Neuronal stem cell (in vitro differentiated cells): Measurements from ENCODE around the gene TGFBRAP1. TPM values are rescaled to one million over a fixed set of nuclear protein-coding genes. Genes with fewer than 3 reads are reported as not detected.

Experiments used
- DNase-seq: peaks from one replicate; pipeline ENCODE4 v3.0.0-alpha.2; 2013; ENCODE audit warnings: low spot score
- H2AFZ ChIP-seq: one replicate; pipeline ENCODE4 v1.6.1; 2013; ENCODE audit warnings: mild to moderate bottlenecking, low read length, inconsistent platforms
- H2AK5ac ChIP-seq: 2 replicates; pipeline ENCODE4 v1.6.1; 2013; ENCODE audit warnings: low read depth, mild to moderate bottlenecking, inconsistent platforms, low read length, moderate library complexity, mixed read lengths
- H2BK120ac ChIP-seq: 2 replicates; pipeline ENCODE4 v1.6.1; 2013; ENCODE audit warnings: low read depth, mild to moderate bottlenecking, inconsistent platforms, low read length, moderate library complexity, mixed read lengths
- H2BK12ac ChIP-seq: one replicate; pipeline ENCODE4 v1.6.1; 2013; ENCODE audit warnings: low read length, inconsistent platforms
- H2BK15ac ChIP-seq: 2 replicates; pipeline ENCODE4 v1.6.1; 2013; ENCODE audit warnings: mild to moderate bottlenecking, low read length, inconsistent platforms, mixed read lengths
- H2BK5ac ChIP-seq: one replicate; pipeline ENCODE4 v1.6.1; 2013; ENCODE audit warnings: inconsistent platforms, mild to moderate bottlenecking, low read length, moderate library complexity
- H3K14ac ChIP-seq: one replicate; pipeline ENCODE4 v1.6.1; 2013; ENCODE audit warnings: low read length, inconsistent platforms
- H3K18ac ChIP-seq: 2 replicates; pipeline ENCODE4 v1.6.1; 2013; ENCODE audit warnings: low read length, inconsistent platforms
- H3K23ac ChIP-seq: 2 replicates; pipeline ENCODE4 v1.6.1; 2013; ENCODE audit warnings: low read depth, mild to moderate bottlenecking, mixed read lengths, low read length, inconsistent platforms; ENCODE audit not compliant: poor library complexity
- H3K27ac ChIP-seq: replicated peaks from 3 replicates; pipeline ENCODE4 v1.5.1; 2013; ENCODE audit warnings: low read length, inconsistent platforms
- H3K27me3 ChIP-seq, 3 experiments: 2 replicates each; pipeline ENCODE4 v1.6.1; 2013; ENCODE audit warnings: low read length in 3 of 3, mild to moderate bottlenecking in 2 of 3, inconsistent platforms in 1 of 3, low read depth in 1 of 3, mixed read lengths in 1 of 3, moderate library complexity in 1 of 3; ENCODE audit not compliant: control insufficient read depth in 3 of 3, insufficient read depth in 3 of 3
- H3K36me3 ChIP-seq, 2 donors: replicated peaks in 1 of 2; 2 replicates each; pipeline ENCODE4 v1.6.1; 2013; ENCODE audit warnings: low read length in 2 of 2; ENCODE audit not compliant: control insufficient read depth in 2 of 2, insufficient read depth in 2 of 2
- H3K4ac ChIP-seq: 2 replicates; pipeline ENCODE4 v1.6.1; 2013; ENCODE audit warnings: inconsistent platforms, mild to moderate bottlenecking, low read length, moderate library complexity
- H3K4me1 ChIP-seq, 2 donors: 1 replicate in 1 of 2; 2 replicates in 1 of 2; pipeline ENCODE4 v1.6.1; 2013; ENCODE audit warnings: low read length in 2 of 2, low read depth in 1 of 2; ENCODE audit not compliant: control insufficient read depth in 2 of 2, insufficient read depth in 1 of 2
- H3K4me2 ChIP-seq: one replicate; pipeline ENCODE4 v1.6.1; 2013; ENCODE audit warnings: mild to moderate bottlenecking, low read length, inconsistent platforms; ENCODE audit not compliant: insufficient read depth, poor library complexity, severe bottlenecking
- H3K4me3 ChIP-seq, 2 donors: 2 replicates each; pipeline ENCODE4 v1.5.1; 2013; ENCODE audit warnings: low read length in 2 of 2, mild to moderate bottlenecking in 2 of 2, inconsistent platforms in 1 of 2, moderate library complexity in 1 of 2
- H3K79me1 ChIP-seq: one replicate; pipeline ENCODE4 v1.6.1; 2013; ENCODE audit warnings: low read depth, mild to moderate bottlenecking, inconsistent platforms, low read length, moderate library complexity
- H3K9ac ChIP-seq: one replicate; pipeline ENCODE4 v1.6.1; 2013; ENCODE audit warnings: mild to moderate bottlenecking, low read depth, low read length, inconsistent platforms; ENCODE audit not compliant: poor library complexity
- H3K9me3 ChIP-seq, 2 donors: replicated peaks in 1 of 2; 2 replicates each; pipeline versions ENCODE3 to v1.6.1; 2013; ENCODE audit warnings: low read length in 2 of 2, mild to moderate bottlenecking in 2 of 2, inconsistent platforms in 1 of 2, low read depth in 1 of 2, mixed read lengths in 1 of 2, moderate library complexity in 1 of 2; ENCODE audit not compliant: control insufficient read depth in 2 of 2, insufficient read depth in 1 of 2
- H4K8ac ChIP-seq: one replicate; pipeline ENCODE4 v1.6.1; 2013; ENCODE audit warnings: low read depth, mild to moderate bottlenecking, inconsistent platforms, low read length, moderate library complexity
- H4K91ac ChIP-seq: one replicate; pipeline ENCODE4 v1.6.1; 2013; ENCODE audit warnings: low read length, low read depth, mild to moderate bottlenecking, inconsistent platforms; ENCODE audit not compliant: poor library complexity
- WGBS, 2 donors: extraction: QIAGEN DNeasy Blood & Tissue Kit; methylation state at CpG; one replicate each; pipeline ENCODE4 v1.1.7; 2013; ENCODE audit warnings: missing lambda C conversion rate in 2 of 2, mixed read lengths in 1 of 2; ENCODE audit not compliant: insufficient read length in 2 of 2, insufficient replicate concordance in 1 of 2; ENCODE audit errors: extremely low coverage in 2 of 2; 5-methylcytosine and 5-hydroxymethylcytosine counted together
- polyA plus RNA-seq, 2 experiments: library from polyadenylated mRNA; stranded (reverse); fragments of 200-250 nt; gene quantifications; one replicate each; pipeline ENCODE4 v1.2.3, GENCODE V29; 2013

Gene TGFBRAP1
- 10.0 TPM for polyA plus RNA-seq (2013, experiment 1 of 2)
- polyA plus RNA-seq (2013, experiment 2 of 2): 9.5 TPM

GRCh38 chr2:105329561-105330495 lies at the start of gene TGFBRAP1:
Gene TGFBRAP1 (minus strand): TSS chr2:105329735. CDS start chr2:105308301, 21,434 bp downstream.
- Histone ChIP-seq H2AFZ (peak within 1 kb of the TSS; percentile 92), H3K14ac (peak within 1 kb of the TSS; percentile 49), H3K4ac (peak within 1 kb of the TSS; percentile 79), H3K9me3 (no peaks in the 10 kb centered on the region), H3K9ac (peak within 1 kb of the TSS; percentile 95), H3K27me3 (no peaks in the 10 kb centered on the region), H3K23ac (peak within 1 kb of the TSS; percentile 75), H4K8ac (peak within 1 kb of the TSS; percentile 76), H3K4me1 (peaks cover 4 to 19% of the 10 kb centered on the region in 2 donors), H2BK120ac (peak within 1 kb of the TSS; percentile 51), H3K18ac (peak within 1 kb of the TSS; percentile 91), H2AK5ac (peak within 1 kb of the TSS; percentile 56), H3K4me2 (peak within 1 kb of the TSS; percentile 94), H3K36me3 (peaks cover 0 to 14% of the 10 kb centered on the region in 2 donors), H3K4me3 (peak within 1 kb of the TSS; percentile 57 to 84), H4K91ac (peak within 1 kb of the TSS; percentile 89), H3K79me1 (peaks cover 11% of the 10 kb centered on the region), H2BK15ac (peak within 1 kb of the TSS; percentile 47), H3K27ac (no peak within 1 kb of the TSS), H2BK5ac (no peak within 1 kb of the TSS), H2BK12ac (peak within 1 kb of the TSS; percentile 49)
- no CpG with 5 or more reads among the region's 101 CpGs for WGBS, 2 donors
- DNase-seq: peak; percentile 41

DNA sequence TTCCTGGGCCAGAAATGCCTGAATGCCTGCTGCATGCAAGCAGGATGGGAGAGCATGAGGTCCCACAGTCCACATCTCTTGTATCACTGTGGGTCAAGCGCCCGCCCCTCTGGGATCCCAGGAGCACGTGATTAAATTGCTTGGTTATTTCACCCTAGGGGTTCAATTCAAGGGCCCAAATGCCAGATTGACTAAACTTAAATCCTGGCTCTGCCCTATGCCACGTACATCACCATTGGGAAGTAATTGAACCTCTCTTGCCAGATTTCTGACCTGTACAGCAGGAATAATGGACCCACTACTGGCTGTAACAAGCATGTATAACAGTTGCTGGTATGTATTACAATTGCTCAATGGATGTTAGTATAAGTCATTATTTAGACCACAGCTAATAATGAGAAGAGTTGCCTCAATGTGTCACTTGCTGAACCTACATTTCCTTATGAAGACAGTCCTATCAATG lies 49.4 kb upstream of the TGFBRAP1 start:
- WGBS, 2 donors: no CpG with 5 or more reads among the region's 4 CpGs
- no peak for DNase-seq
- H2BK120ac ChIP-seq: no peak overlapping the region

DNA sequence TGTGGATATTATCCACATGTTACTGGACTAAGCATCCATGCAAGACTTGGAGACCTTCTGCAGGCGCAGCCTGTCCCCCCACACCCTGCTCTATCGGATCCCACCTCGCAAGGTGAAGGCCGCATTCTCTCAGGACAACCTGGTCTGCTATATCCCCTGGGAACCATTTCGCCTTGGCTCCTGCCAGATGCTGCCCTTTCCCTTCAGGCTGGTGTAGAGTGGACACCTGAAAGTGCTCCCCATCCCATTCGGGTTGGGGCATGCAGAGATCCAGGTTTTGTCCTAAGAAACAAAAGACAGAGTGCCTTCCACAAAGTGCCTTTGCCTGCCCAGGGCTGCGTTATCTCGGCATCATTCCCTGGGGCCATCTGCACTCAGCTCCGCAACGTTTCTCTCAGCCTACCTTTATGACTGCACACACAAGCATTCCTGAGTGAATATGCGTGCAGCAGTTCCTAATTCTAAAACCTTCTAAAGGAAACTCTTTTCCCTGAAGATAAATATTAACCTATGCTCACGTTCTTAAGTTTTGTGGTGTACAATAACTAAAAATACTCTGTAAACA lies 48.8 kb upstream of the TGFBRAP1 start:
- no peaks in the 10 kb centered on the region for H3K4me1 ChIP-seq

More for the DNA sequence above, 49.4 kb upstream of the TGFBRAP1 start:
- H3K4me2 ChIP-seq: no peak overlapping the region
- no peak overlapping the region for H3K9ac ChIP-seq
- no peak overlapping the region for H2AK5ac ChIP-seq
- H2BK12ac ChIP-seq: no peak overlapping the region
- H3K27me3 ChIP-seq: no peaks in the 10 kb centered on the region
- H3K14ac ChIP-seq: no peak overlapping the region
- H3K9me3 ChIP-seq: no peaks in the 10 kb centered on the region
- no peak overlapping the region for H3K23ac ChIP-seq
- peaks cover 3 to 50% of the 10 kb centered on the region in 2 donors for H3K36me3 ChIP-seq
- no peak overlapping the region for H4K8ac ChIP-seq
- no peak overlapping the region for H3K4me3 ChIP-seq
- no peak overlapping the region for H3K4ac ChIP-seq
- H3K79me1 ChIP-seq: no peaks in the 10 kb centered on the region
- no peak overlapping the region for H2AFZ ChIP-seq
- no peaks in the 10 kb centered on the region for H3K4me1 ChIP-seq
- no peak overlapping the region for H4K91ac ChIP-seq
- H3K27ac ChIP-seq: no peak overlapping the region
- H2BK15ac ChIP-seq: no peak overlapping the region
- H3K18ac ChIP-seq: no peak overlapping the region
- no peak overlapping the region for H2BK5ac ChIP-seq

GRCh38 chr2:105377871-105378270 lies 48.3 kb upstream of the TGFBRAP1 start:
- Histone ChIP-seq H2AFZ (no peak overlapping the region), H2BK120ac (no peak overlapping the region), H3K18ac (no peak overlapping the region), H3K79me1 (no peaks in the 10 kb centered on the region), H3K9ac (no peak overlapping the region), H3K4me1 (no peaks in the 10 kb centered on the region), H4K8ac (no peak overlapping the region), H3K27ac (no peak overlapping the region), H3K27me3 (no peaks in the 10 kb centered on the region), H2AK5ac (no peak overlapping the region), H3K4me2 (no peak overlapping the region), H3K14ac (no peak overlapping the region), H3K4me3 (no peak overlapping the region), H3K4ac (no peak overlapping the region), H3K23ac (no peak overlapping the region), H2BK15ac (no peak overlapping the region), H2BK12ac (no peak overlapping the region), H3K9me3 (no peaks in the 10 kb centered on the region), H3K36me3 (peaks cover 4 to 50% of the 10 kb centered on the region in 2 donors), H2BK5ac (no peak overlapping the region), H4K91ac (no peak overlapping the region)
- no CpG with 5 or more reads among the region's 3 CpGs for WGBS, 2 donors
- DNase-seq: no peak

More for the DNA sequence above, 48.8 kb upstream of the TGFBRAP1 start:
- no peaks in the 10 kb centered on the region for H3K9me3 ChIP-seq
- H3K14ac ChIP-seq: no peak overlapping the region
- peaks cover 3 to 50% of the 10 kb centered on the region in 2 donors for H3K36me3 ChIP-seq
- no peak overlapping the region for H2BK5ac ChIP-seq
- H3K4me3 ChIP-seq: no peak overlapping the region
- H3K9ac ChIP-seq: no peak overlapping the region
- no peak overlapping the region for H2BK120ac ChIP-seq
- no peak overlapping the region for H3K27ac ChIP-seq
- H2AK5ac ChIP-seq: no peak overlapping the region
- no peak overlapping the region for H4K8ac ChIP-seq
- no peak overlapping the region for H3K4ac ChIP-seq
- no peak overlapping the region for H2BK15ac ChIP-seq
- H3K4me2 ChIP-seq: no peak overlapping the region
- H2BK12ac ChIP-seq: no peak overlapping the region
- no peak overlapping the region for H3K23ac ChIP-seq
- DNase-seq: no peak
- no CpG with 5 or more reads among the region's 12 CpGs for WGBS, 2 donors
- H2AFZ ChIP-seq: no peak overlapping the region
- no peaks in the 10 kb centered on the region for H3K79me1 ChIP-seq
- H3K27me3 ChIP-seq: no peaks in the 10 kb centered on the region
- H3K18ac ChIP-seq: no peak overlapping the region
- H4K91ac ChIP-seq: no peak overlapping the region
